Measurements from ENCODE around the gene PLIN4. TPM values are rescaled to one million over a fixed set of nuclear protein-coding genes. Genes with fewer than 3 reads are reported as not detected.

PLIN4 gene
- total RNA-seq, 1 donor from 2014 or later = 0.27 TPM

- H3K9me3 Mint-ChIP-seq (ENCODE audit: unreplicated experiment) = no peaks in the 10 kb centered on the region
- no peak overlapping the region for H3K4me3 Mint-ChIP-seq (ENCODE audit: unreplicated experiment)
- no peak overlapping the region for H3K27ac Mint-ChIP-seq (ENCODE audit: unreplicated experiment)
- no peak for TF ChIP-seq CTCF (IDR thresholded peaks at IDR 0.05; ENCODE audit: partially characterized antibody, unreplicated experiment)
- no peaks in the 10 kb centered on the region for H3K36me3 Mint-ChIP-seq (ENCODE audit: unreplicated experiment)
- no peak for DNase-seq
- H3K27me3 Mint-ChIP-seq (ENCODE audit: unreplicated experiment) = peaks cover 6% of the 10 kb centered on the region
- peaks cover 4% of the 10 kb centered on the region for H3K4me1 Mint-ChIP-seq (ENCODE audit: low read depth, unreplicated experiment)
These were observed 17.3 kb downstream of the PLIN4 start for GRCh38 chr19:4500841-4501591.

GRCh38 chr19:4499855-4500254 lies 18.4 kb downstream of the PLIN4 start:
- Mint-ChIP-seq H3K36me3 (ENCODE audit: unreplicated experiment) (no peaks in the 10 kb centered on the region), H3K9me3 (ENCODE audit: unreplicated experiment) (no peaks in the 10 kb centered on the region), H3K27ac (ENCODE audit: unreplicated experiment) (no peak overlapping the region), H3K4me3 (ENCODE audit: unreplicated experiment) (no peak overlapping the region), H3K4me1 (ENCODE audit: low read depth, unreplicated experiment) (peaks cover 4% of the 10 kb centered on the region), H3K27me3 (ENCODE audit: unreplicated experiment) (peaks cover 2% of the 10 kb centered on the region)
- DNase-seq = no peak
- TF ChIP-seq CTCF (IDR thresholded peaks at IDR 0.05; ENCODE audit: partially characterized antibody, unreplicated experiment) = no peak

GRCh38 chr19:4499318-4499717 lies 19.0 kb downstream of the PLIN4 start:
- DNase-seq = no peak
- Mint-ChIP-seq H3K27me3 (ENCODE audit: unreplicated experiment) (peaks cover 2% of the 10 kb centered on the region), H3K27ac (ENCODE audit: unreplicated experiment) (no peak overlapping the region), H3K4me1 (ENCODE audit: low read depth, unreplicated experiment) (peaks cover 4% of the 10 kb centered on the region), H3K4me3 (ENCODE audit: unreplicated experiment) (no peak overlapping the region), H3K9me3 (ENCODE audit: unreplicated experiment) (no peaks in the 10 kb centered on the region), H3K36me3 (ENCODE audit: unreplicated experiment) (no peaks in the 10 kb centered on the region)
- no peak for TF ChIP-seq CTCF (IDR thresholded peaks at IDR 0.05; ENCODE audit: partially characterized antibody, unreplicated experiment)

- DNase-seq = no peak
- Mint-ChIP-seq H3K27ac (ENCODE audit: unreplicated experiment) (no peak overlapping the region), H3K27me3 (ENCODE audit: unreplicated experiment) (peaks cover 1% of the 10 kb centered on the region), H3K9me3 (ENCODE audit: unreplicated experiment) (no peaks in the 10 kb centered on the region), H3K36me3 (ENCODE audit: unreplicated experiment) (no peaks in the 10 kb centered on the region), H3K4me3 (ENCODE audit: unreplicated experiment) (no peak overlapping the region), H3K4me1 (ENCODE audit: low read depth, unreplicated experiment) (peaks cover 3% of the 10 kb centered on the region)
- TF ChIP-seq CTCF (IDR thresholded peaks at IDR 0.05; ENCODE audit: partially characterized antibody, unreplicated experiment) = no peak
These were observed 19.6 kb downstream of the PLIN4 start for GRCh38 chr19:4498694-4499093.

- Mint-ChIP-seq H3K36me3 (ENCODE audit: unreplicated experiment) (no peaks in the 10 kb centered on the region), H3K4me1 (ENCODE audit: low read depth, unreplicated experiment) (peaks cover 2% of the 10 kb centered on the region), H3K9me3 (ENCODE audit: unreplicated experiment) (no peaks in the 10 kb centered on the region), H3K27me3 (ENCODE audit: unreplicated experiment) (no peaks in the 10 kb centered on the region), H3K27ac (ENCODE audit: unreplicated experiment) (no peak overlapping the region), H3K4me3 (ENCODE audit: unreplicated experiment) (no peak overlapping the region)
- no peak for TF ChIP-seq CTCF (IDR thresholded peaks at IDR 0.05; ENCODE audit: partially characterized antibody, unreplicated experiment)
- no peak for DNase-seq
These were observed 20.4 kb downstream of the PLIN4 start for GRCh38 chr19:4497770-4498389.

All from glutamatergic neuron (in vitro differentiated cells).